Right renal pelvis (tissue), 4 donors: ENCODE data around the gene ZNF184. TPM values are rescaled to one million over a fixed set of nuclear protein-coding genes. Genes with fewer than 3 reads are reported as not detected.

Experiments used
- DNase-seq, 4 donors: peaks; one replicate each; pipeline ENCODE4 v3.0.0-alpha.2; 2013; ENCODE audit warnings: low read depth in 4 of 4, low spot score in 3 of 4, missing footprints in 1 of 4
- polyA plus RNA-seq, 4 donors: library from polyadenylated mRNA; unstranded; fragments of 120-200 nt; gene quantifications; one replicate each; pipeline ENCODE4 v1.2.1, GENCODE V29; 2013; ENCODE audit not compliant: insufficient read length in 4 of 4

Gene ZNF184
- 10 to 100 TPM; 16.1 to 21.3 (median 19.4) TPM for polyA plus RNA-seq

DNA sequence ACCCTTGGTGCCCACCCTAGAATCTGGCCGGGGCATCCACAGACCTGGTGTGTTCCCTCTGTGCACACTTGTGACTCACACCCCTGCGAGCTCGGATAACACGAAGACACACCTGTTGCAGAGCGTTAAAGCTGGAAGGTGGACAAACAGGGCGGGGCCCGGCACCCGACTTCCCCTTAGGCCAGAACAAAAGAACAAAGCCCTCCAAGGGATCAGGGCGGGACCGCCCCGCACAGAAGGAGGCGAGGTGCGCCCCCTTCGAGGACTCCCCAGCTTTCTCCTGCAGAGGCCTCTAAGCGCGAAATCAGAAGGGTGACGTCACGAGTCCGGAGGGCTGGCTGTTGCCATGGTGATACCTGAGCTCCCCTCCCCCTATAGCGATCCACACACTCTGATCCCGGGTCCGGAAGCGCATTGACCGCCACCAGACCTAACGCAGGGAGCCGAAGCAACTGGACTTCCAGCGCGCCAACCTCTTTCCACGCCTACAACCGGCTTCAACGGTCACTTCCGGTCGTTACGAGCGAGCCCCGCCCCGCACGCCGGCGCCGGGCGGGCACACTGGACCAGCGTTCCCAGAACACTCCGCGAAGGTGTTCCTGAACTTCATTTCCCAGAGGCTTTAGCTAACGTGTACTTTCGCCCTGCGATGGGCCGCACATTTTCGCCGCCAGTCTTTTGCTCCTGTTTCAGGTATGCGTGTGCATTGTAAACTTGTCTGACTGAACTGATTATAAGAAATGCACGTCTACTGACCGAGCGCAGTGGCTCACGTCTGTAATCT is at the start of gene ZNF184:
Gene ZNF184 (minus strand): TSS at position 489 of the 784 bp plus-strand sequence. CDS start 811 bp downstream, outside the sequence.
- DNase-seq: peak; percentile 92 to 97 (median 96)

- DNase-seq: peak in 3 of 4 donors; percentile 69 to 78 (median 72)
These were observed 46.2 kb upstream of the ZNF184 start for GRCh38 chr6:27518881-27519795.

GRCh38 chr6:27517928-27518787 is 45.3 kb upstream of the ZNF184 start:
- DNase-seq: no peak

GRCh38 chr6:27517238-27517637 is 44.3 kb upstream of the ZNF184 start:
- no peak for DNase-seq

DNA sequence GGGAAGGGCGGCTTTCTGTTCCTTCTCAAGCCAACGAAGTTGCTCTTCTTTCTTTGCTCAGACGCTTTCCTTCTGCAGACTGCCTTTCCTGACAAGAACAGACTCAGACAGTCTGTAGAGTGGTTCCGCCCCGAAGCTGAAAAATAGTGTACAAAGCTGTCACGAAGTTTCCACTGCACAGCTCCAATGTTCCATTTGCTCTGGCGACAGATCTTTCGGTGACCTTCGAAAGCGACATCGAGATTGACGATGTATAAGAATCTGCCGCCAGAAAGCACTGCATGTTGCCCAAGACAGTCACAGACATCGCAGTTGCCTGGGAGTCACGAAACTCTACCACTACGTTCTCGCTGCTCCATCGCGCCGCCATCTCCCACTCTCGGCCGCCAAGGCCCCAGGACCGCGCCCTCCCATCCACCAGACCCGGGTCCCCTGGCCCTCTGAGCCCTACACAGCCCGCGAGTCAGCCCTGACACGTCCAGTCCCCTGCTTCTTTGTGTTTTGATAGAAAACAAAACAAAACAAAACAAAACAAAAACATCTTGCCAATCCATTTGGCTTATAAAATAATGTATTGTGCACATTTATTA is 42.1 kb upstream of the ZNF184 start:
- no peak for DNase-seq

DNA sequence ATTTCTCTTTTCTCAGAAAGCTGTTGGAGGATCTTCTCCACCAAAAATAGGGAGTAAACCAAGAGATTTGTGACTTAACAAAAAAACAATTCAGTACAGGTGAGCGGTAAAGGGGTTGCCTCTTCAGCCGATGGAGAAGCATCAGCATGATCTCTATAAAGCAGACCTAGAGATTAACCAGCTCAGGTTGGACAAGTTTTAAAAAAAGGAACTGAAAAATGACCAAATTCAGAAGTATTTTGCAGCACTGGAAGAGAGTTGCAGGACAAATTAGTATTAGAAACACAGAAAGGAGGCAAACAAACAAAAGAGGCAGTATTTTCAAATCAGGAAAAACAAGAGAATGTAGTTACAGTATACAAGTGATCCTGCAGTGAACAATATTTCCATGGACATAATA is 39.6 kb upstream of the ZNF184 start:
- no peak for DNase-seq

DNA sequence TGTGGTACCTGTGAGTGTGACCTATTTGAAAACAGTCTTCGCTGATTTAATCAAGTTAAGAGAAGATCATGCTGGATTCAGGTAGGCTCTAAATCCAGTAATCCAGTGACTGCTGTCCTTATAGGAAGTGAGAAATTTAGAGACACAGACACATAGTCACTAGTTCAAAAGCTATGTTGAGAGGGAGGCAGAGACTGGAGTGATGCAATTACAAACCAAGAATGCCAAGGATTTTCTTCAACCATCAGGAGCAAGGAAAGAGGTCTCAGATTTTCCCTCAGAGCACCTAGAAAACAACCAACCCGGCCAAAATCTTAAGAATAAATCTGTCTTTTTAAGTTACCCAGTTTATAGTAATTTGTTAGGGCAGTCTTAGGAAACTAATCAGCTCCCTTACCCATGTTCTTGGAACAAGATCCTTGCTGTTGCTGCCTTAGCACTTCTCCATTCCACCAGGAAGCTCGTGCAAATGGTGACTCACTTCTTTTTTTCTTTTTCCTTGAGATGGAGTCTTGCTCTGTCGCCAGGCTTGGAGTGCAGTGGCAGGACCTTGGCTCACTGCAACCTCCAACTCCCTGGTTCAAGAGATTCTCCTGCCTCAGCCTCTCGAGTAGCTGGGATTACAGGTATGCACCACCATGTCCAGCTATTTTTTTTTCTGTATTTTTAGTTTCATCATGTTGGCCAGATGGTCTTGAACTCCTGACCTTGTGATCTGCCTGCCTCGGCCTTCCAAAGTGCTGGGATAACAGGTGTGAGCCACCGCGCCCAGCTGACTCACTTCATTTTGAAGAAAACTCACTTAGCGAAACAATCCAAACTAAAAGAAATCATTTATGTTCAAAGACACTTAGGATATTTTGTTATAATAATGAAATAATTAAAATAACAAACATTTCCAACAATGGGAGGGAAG is 34.4 kb upstream of the ZNF184 start:
- DNase-seq: no peak

- no peak for DNase-seq
These were observed 32.5 kb upstream of the ZNF184 start for GRCh38 chr6:27505209-27506027.

DNA sequence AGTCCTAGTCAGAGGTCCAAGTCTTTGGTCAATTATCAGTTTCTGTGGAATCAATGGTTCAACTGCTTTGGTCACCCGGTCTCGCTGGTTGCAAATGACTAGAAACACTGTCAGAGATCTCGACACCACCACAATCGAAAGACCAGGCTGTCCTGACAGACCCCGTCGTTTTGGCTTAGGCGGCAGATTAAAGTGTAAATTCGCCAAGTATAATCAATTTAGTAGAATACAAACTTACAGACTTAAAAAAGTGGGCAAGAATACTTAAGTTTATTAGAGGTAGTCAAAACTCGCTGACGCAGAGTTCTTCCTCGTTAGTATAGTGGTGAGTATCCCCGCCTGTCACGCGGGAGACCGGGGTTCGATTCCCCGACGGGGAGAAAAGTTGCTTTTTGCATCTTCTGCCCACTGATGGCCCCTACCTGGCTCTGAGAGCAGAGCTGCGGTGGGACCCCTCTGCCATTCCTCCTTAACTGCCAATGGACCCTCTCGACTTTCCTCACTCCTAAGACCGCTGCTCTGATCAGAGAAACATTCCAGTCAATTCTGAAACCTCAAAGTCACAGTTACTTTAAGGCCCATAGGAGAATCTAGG is 30.6 kb upstream of the ZNF184 start:
- peak in 1 of 4 donors; percentile 47 for DNase-seq

DNA sequence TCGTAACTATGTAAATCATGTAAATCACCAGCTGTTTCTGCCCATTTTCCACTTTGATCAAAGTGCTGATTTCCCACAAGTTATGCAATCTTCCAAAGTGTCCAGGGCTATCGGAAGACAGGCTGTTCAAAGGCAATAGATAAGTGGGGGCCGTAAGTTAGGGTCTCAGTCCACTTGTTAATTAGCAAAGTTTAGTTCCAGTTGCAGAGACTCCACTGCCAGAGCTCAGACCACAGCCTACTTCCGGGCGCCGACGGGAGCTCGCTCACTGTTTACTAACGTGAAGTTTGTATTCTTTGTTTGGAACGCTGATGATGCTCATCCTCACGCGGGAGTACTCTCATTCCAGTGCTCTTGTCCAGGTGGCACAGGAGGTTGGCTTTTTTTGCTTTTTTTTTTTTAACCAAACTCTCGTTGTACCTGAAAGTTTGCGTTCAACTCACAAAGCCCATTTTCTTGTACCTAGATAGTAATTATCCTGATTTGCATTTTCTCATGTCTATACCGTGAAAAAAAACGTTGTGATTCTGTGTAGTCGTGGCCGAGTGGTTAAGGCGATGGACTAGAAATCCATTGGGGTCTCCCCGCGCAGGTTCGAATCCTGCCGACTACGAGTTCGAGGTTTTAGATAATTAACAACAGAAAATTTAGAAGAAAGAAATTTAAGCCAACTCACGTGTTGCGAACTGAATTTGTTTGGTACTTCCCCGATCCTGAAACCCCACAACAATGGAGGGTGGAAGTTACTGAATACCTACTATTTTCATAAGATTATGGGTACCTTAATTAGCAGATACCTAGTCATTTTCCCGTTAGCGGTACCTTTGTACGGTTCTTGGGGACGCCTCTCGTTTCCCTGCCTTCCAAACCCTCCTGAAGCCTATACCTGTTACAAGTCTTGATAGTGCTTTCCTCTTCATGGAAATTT is 29.9 kb upstream of the ZNF184 start:
- no peak for DNase-seq

- no peak for DNase-seq
These were observed 28.3 kb upstream of the ZNF184 start for GRCh38 chr6:27501187-27501586.

- DNase-seq: no peak
These were observed 27.3 kb upstream of the ZNF184 start for GRCh38 chr6:27500177-27500576.

DNA sequence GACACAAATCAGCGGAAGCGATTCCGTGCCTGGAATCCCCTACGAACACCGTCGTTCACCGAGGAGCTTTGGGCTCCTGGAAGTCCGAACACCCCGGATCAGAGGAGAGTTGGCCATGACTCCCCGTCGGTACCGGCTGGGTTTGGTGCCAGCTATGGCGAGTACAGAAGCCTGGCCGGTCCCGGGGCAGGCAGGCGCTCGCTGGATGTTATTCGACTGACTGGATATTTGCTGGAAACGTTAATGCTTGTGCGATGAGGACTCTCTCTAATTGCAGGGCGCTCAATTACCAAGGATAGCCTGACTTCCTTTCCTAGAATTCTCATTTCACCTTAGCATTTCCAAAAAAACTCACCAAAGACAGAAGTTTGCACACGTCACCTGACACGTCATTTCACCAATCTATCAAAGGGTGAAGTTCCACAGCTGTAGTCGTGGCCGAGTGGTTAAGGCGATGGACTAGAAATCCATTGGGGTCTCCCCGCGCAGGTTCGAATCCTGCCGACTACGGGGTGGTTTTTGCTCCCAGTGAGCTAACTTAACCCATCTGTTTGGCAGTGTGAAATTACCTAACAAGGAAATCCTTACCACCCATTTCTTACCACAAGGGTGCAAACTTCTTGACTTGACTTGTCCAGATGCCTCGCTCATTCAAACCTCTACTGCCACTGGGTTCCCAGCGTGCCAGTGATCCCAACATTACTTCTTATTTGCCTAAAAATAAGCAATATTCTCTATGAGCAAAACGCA is 22.7 kb upstream of the ZNF184 start:
- DNase-seq: no peak

DNA sequence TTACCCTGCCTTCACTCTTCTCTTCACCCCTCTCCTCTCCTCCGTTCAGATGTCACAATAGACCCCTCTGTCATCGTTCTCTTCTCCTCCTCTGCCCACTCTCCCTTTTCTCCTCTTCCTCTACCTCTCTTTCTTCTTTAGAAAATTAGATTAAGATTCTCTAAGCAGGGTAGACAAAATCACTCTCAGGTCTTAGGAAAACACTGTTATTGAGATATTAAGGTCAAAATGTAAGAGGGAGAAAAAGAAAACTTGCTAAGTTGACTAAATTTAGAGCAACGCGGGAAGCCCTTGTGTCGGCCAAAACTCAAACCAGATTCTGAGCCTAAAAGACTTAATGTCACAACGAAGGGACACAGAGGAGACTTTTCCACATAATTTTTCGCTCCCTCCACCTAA is 22.1 kb upstream of the ZNF184 start:
- no peak for DNase-seq

GRCh38 chr6:27494103-27494502 is 21.2 kb upstream of the ZNF184 start:
- no peak for DNase-seq

DNA sequence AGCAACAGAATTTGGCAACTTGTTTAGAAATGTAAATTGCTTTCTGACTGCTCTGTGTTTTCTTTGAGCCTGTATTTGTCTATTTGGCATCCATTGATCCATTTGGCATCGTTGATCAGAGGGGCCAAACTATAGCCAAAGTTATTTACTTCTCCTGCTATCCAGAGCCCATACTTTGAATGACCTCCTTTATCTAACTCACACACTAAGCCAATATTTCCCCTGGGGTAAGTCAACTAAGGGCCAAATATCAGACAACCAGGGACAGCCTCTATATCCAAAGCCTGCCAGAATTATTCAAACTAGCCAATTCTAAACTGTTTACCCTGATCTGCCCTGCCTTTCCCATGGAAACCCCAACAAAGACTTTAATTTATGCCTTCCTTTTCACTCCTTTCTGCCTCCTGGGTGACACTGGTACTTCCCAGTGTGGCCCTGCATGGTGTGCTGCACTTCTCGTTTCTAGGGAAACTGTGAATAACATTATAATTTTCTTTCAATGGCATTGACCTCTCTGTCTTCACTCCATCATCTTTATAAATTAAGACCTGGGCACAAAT is 19.8 kb upstream of the ZNF184 start:
- DNase-seq: no peak
